ENCODE measurements around the gene CCDC85C.

CCDC85C gene

DNA sequence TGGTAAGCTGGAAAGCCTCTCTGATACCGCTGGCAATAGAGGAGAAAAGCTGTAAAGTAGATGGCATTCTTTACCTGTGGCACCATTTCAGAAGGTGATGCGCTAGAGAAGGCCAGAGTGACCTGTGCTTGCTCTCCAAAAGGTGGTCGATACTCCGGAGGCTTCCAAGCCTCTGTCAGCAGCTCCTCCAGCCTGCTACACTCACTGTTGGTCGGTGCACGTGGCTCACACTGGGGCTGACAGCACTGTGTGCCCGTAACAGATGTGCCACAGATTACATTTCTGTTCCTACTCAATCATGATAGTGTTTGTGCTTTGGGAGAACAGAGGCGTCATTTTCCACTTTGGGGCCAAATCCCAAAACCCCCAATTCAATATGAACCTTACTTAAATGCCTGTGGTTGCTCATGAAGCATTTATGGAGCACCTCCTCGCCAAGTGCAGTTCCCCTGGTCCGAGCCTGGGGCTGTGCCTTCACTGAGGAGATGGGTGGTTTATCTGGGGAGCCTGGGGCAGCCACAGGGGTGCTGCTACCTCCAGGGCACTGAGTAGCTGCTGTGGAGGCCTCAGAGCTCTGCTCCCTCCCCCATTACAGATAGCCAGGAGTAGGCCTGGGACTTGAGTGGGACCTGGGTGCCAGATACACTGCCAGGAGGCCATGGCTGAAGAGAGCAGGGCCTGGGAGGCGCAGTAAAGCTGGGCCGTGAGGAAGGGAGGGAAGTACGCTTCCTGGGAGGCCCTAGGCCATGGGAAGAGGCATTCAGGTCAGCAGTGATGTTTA lies 96.0 kb downstream of the CCDC85C start:
- DNase-seq, result no peak

GRCh38 chr14:99506276-99506675 lies 97.7 kb downstream of the CCDC85C start:
- DNase-seq, result no peak

GRCh38 chr14:99505089-99505488 lies 98.9 kb downstream of the CCDC85C start:
- DNase-seq, result no peak

- no peak for DNase-seq
These were observed 100.1 kb downstream of the CCDC85C start for GRCh38 chr14:99503848-99504453.

- DNase-seq, result no peak
These were observed 101.0 kb downstream of the CCDC85C start for GRCh38 chr14:99502989-99503421.

DNA sequence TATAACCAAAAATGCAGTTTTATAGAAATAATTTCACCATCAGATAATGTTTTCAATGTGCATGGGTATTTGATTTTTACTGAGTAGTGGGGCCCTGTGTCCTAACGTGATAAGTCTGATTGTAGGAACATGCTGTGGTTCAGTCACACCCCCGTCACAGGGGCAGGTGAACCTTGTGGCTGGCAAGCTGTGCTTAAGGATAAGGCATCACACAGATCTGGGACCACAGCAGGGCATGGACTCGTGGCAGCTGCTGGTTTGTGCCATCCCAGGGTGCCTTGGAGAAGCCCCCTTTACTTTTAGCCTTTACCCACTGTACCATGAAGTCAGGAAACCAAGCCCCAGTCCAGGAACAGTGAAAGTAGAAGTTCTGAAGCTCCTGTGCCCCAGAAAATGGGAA lies 106.1 kb downstream of the CCDC85C start:
- no peak for DNase-seq

GRCh38 chr14:99497341-99497740 lies 106.7 kb downstream of the CCDC85C start:
- DNase-seq, result no peak

- no peak for DNase-seq
These were observed 119.9 kb downstream of the CCDC85C start for GRCh38 chr14:99484106-99484505.

DNA sequence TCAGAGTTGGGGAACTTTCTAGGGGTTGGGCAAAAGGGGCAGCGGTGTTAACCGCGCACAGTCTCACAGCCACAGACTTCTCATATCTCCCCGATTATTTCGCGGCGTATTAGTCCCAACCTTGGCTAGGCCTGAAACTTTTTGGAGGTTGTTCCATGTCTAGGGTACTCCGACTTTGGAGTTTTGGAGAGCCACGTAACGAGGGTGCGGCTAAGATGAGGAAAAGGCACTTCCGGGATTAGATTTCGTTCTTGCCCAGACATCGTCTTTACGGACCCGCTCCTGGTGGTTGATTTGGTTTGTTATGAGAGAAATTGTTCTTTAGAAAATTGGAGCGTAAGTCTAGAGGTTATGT lies 122.3 kb downstream of the CCDC85C start:
- peak; percentile 10 to 11 for DNase-seq

DNA sequence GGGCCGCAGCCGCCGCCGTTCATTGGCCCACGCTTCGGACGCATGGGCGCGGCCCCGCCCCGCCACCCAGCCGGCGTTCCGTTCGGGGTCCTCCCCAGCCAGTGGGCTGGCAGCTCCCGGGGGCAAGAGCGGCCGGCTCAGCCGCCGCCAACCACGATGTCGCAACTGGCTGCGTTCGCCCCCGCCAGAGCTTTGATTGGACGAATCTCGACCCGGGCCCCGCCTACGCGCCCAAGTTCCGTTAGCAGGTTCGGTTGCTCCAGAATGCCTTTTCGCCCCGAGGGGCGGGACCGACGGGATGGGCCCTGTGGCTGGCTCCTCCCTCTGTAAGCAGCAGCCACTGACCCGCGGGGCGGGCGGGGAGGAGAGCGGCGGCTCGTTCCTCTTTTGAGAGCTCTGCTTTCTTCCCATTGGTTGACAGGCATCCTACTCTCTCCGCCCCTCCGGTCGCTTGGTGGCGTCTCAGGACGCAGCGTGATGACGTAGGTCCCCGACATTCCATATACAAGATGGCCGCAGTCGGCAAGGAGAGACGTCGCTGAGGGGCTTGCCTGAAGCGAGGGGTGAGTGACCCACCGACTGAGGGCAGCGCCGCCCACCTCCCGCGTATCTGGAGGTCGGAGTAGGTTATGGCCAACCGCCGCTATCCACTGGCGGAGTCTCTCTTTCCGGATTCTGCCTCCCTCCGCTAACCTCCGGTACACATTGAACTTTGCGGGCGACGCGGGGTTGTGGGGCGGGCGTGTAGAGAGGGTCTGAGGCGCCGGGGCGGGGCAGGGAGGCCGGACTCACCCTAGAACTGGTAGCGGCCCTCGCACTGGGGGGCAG lies 122.9 kb downstream of the CCDC85C start, which contains the start of gene CCNK:
Gene CCNK (plus strand): TSS at position 493 of the 828 bp plus-strand sequence. CDS start 11,269 bp downstream, outside the sequence.
- peak; percentile 100 for DNase-seq

DNA sequence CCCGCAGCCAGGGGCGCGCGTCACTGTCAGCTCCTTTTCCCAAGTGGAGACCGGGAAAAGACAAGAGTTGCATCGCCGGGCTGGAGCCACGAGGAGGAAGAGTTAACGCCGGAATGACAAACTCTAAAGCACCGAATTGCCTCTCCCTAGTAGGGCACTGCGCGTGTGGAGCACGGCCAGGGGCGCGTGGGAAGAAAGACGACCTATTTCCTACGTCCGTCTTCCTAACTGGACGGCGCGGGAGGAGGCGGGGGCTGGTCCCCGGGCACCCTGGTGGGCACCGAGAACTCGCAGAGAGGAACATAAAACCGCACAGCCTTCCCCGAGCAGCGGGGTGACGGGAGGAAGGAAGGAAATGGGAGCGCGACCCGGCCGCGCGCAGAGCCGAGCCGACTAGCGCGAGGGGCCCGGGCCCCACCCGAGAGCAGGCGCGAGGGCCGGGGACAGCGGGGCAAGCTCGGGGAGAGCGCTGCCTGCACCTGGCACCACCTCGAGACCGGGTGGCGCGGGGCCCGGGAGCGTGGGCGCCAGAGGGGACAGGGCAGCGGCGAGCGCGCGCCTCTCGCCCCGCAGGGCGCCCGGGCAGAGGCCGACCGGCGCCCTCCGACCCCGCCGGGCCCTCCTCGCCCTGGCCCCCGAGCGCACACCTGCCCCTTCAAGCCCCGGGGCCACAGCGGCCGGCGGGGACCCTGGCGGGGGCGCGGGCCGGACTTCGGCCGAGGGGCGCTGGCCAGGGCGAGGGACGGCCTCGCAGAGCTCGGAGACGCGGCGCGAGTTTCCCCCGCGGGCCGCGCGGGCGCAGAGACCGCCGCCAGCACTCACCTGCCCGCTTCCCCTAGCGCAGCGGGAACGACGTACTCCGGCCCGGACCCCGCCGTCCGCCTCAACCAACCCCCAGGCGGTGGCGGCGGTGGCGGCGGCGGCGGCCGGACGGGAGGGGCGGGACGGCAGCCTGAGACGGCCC lies 123.8 kb downstream of the CCDC85C start, which contains the start of gene SETD3:
Gene SETD3 (minus strand): TSS at position 954 of the 964 bp plus-strand sequence. CDS start 15,054 bp downstream, outside the sequence.
- DNase-seq, result peak; percentile 4 to 25

DNA sequence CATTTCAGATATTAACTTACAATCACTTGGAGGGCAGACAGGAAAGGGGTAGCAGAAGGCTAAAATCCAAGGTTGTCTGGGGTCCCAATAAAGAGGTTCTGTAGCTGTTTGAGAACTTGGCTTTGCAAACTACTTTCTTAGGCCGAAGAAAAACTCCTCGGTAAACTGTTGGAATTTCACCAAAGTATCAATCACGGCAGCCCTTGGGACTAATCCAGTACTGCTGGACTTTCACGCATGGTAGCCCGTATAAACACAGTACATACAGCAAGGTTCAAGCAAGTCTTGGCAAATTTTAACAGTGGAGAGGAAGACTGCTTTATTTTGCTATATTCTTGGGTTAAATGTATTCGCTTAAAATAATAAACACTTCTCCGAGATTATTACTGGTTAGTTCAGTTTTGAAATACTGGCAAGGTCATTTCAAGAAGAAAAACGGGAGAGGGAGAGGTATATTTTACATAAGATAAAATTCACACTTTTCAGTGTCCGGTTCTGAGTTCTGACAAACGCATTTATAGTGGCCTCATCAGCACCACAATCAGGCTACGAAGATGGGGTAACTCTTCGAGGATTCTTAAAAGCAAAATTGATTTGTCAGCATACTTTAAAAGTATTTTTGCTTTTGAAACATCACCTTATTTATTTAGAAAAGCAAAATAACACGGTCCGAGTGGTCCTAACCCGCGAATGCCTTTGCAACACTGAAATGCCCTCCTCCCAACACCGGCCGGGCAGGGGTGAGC lies 124.7 kb downstream of the CCDC85C start:
- DNase-seq, result no peak

GRCh38 chr14:99478128-99478527 lies 125.9 kb downstream of the CCDC85C start:
- no peak for DNase-seq

GRCh38 chr14:99476864-99477263 lies 127.1 kb downstream of the CCDC85C start:
- DNase-seq, result no peak

- DNase-seq, result no peak
These were observed 128.3 kb downstream of the CCDC85C start for GRCh38 chr14:99475660-99476059.

- no peak for DNase-seq
These were observed 128.8 kb downstream of the CCDC85C start for GRCh38 chr14:99475179-99475578.

- no peak for DNase-seq
These were observed 130.5 kb downstream of the CCDC85C start for GRCh38 chr14:99473458-99473857.

- no peak for DNase-seq
These were observed 131.1 kb downstream of the CCDC85C start for GRCh38 chr14:99472937-99473336.

GRCh38 chr14:99471731-99472130 lies 132.3 kb downstream of the CCDC85C start:
- DNase-seq, result no peak

GRCh38 chr14:99468836-99469592 lies 135.0 kb downstream of the CCDC85C start:
- DNase-seq, result no peak

DNA sequence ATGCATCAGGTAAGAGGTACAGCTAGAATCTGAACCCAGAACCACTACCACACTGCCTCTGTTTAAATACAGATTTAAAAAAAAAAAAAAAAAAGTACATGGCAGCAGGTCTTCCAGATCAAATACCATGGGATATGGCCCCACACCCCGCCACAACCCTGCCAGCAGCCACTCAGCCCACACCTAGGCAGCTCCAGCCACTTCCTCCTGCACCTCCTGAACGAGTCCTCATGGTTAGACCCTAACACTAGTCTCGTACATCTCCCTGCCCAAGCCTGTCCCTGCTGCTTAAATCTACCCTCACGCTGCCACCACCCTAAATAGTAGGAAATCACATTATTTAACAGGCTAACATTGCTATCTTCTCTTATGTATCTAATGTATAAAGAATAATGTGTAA lies 135.9 kb downstream of the CCDC85C start:
- no peak for DNase-seq

Data from activated CD4-positive, alpha-beta T cell treated with anti-CD3 and anti-CD28 coated beads for 4 hours (primary cell).